Rectal smooth muscle tissue (tissue), 1 donor: Measurements from ENCODE around the gene CXXC4.

Experiments used
- H3K27ac ChIP-seq: one replicate; pipeline ENCODE4 v1.7.0; 2013; ENCODE audit warnings: low read depth, low read length, inconsistent platforms
- H3K27me3 ChIP-seq: one replicate; pipeline ENCODE4 v1.7.0; 2013; ENCODE audit warnings: low read length; ENCODE audit not compliant: control insufficient read depth, insufficient read depth
- H3K36me3 ChIP-seq: one replicate; pipeline ENCODE4 v1.7.0; 2013; ENCODE audit warnings: low read length; ENCODE audit not compliant: control insufficient read depth, insufficient read depth
- H3K4me1 ChIP-seq: one replicate; pipeline ENCODE4 v1.7.0; 2013; ENCODE audit warnings: low read length; ENCODE audit not compliant: control insufficient read depth, insufficient read depth
- H3K4me3 ChIP-seq: one replicate; pipeline ENCODE4 v1.7.0; 2013; ENCODE audit warnings: low read length
- H3K9ac ChIP-seq: one replicate; pipeline ENCODE4 v1.7.0; 2013; ENCODE audit warnings: low read length

CXXC4 gene

DNA sequence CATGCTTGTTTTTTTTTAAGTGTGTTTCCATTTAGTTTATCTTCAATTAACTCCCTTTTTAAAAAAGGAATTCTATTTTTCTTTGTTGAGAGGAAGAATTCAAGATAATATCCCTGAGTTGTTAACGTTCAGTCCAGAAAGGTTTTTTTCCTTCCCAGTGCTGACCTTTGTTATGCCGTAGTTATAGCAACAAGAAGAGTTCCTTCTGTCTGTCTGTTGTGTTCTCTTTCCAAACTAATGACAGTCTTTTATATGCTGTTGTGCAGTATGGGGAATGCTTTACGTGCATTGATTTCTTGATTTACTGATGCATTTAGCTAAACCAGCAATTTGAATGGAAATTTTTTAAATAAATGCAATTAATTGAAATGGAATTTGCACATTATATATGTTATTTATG lies 6.6 kb upstream of the CXXC4 start:
- no peaks in the 10 kb centered on the region for H3K27me3 ChIP-seq
- H3K27ac ChIP-seq, result no peak overlapping the region
- no peak overlapping the region for H3K9ac ChIP-seq
- no peaks in the 10 kb centered on the region for H3K4me1 ChIP-seq
- no peaks in the 10 kb centered on the region for H3K36me3 ChIP-seq
- H3K4me3 ChIP-seq, result no peak overlapping the region

DNA sequence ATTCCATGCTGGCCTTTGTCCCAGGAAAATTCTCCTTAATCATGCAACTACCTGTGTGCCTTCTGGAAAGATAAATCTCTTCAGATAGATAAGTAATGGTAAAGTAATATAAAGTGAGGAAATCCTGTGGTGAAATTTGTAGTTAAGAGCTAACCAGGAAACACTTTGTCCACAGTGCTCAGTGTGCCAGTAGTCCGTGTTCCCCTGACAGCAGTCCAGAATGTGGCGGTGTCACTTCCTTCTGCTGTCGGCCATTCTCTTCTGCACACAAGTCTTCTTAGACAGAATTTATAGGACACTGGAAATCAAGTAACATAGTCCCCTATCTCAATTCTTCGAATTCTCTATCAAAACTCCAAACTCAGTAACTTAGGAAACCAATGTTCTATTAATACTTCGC lies 5.7 kb upstream of the CXXC4 start:
- Histone ChIP-seq H3K27ac (no peak overlapping the region), H3K4me3 (no peak overlapping the region), H3K4me1 (no peaks in the 10 kb centered on the region), H3K9ac (no peak overlapping the region), H3K27me3 (no peaks in the 10 kb centered on the region), H3K36me3 (no peaks in the 10 kb centered on the region)

- Histone ChIP-seq H3K36me3 (no peaks in the 10 kb centered on the region), H3K4me3 (peak overlapping the region; percentile 80), H3K27me3 (peaks cover 3% of the 10 kb centered on the region), H3K4me1 (peaks cover 4% of the 10 kb centered on the region), H3K9ac (no peak overlapping the region), H3K27ac (peak overlapping the region; percentile 78)
Measured at GRCh38 chr4:104494185-104494584, 509 bp downstream of the CXXC4 start.

DNA sequence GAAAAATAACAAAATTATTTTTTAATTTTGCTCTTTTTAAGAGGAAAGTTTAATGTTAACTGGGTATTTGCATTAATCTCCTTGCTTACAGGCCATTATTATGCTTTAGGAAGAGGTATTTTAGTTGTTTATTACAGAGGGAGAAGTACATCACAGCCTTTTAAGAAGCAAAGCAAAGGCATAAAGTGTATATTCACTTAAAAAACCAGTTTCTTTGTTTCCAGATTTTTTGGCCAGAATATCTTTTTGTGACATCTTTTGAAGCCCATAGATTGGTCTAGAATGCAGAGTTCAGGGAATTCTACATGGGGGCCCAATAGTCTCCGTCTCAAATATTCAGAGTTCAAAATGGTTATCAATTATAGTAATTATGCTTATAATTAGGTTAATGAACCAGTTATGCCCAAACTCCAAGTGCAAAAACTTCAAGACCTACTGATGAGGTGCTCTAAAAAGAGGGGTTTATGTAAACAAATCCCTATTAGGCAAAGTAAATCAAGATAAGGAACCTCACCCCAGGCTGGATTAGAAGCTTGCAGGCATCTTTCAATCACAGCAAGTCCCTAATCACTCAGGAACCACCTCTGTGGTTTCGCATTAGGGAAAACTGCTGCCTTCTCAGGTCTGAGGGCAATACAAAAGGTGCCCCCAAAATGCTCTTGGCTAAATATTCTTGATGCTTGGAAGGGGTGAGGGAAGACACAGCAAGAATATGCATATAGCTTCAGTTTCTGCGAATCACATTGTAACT lies 1.4 kb downstream of the CXXC4 start:
- H3K4me1 ChIP-seq, result peaks cover 4% of the 10 kb centered on the region
- peaks cover 3% of the 10 kb centered on the region for H3K27me3 ChIP-seq
- H3K9ac ChIP-seq, result no peak overlapping the region
- no peaks in the 10 kb centered on the region for H3K36me3 ChIP-seq
- H3K27ac ChIP-seq, result peak overlapping the region; percentile 16
- no peak overlapping the region for H3K4me3 ChIP-seq

DNA sequence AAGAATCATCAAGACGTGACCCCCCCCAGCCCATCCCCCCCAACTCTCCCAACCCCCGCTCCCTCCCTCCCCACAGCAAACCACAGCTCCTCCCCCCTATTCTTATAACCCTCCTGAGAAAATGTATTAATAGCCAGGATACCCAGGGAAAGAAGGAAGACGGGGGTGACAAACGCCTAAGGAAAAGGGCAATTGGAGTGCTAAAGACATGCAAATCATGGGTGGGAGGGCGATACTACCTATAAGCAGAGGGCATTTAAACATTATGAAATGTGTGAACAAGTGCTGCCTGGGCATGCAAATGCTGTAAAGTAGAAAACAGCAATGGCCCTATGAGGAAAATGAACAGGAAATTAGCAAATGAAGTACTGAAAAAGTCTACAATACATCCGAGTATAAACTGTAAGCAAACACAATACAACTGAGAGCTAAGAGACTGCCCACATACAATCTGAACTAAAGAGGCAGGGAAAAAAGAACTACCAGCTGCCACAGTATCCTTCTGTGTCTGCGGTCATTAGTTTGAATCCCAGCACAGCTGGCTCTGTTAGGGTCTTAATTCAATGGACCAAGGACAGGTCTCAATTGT lies 2.4 kb downstream of the CXXC4 start:
- Histone ChIP-seq H3K27me3 (peaks cover 3% of the 10 kb centered on the region), H3K4me1 (peaks cover 4% of the 10 kb centered on the region), H3K27ac (peak overlapping the region; percentile 56), H3K9ac (no peak overlapping the region), H3K4me3 (peak overlapping the region; percentile 85), H3K36me3 (no peaks in the 10 kb centered on the region)

DNA sequence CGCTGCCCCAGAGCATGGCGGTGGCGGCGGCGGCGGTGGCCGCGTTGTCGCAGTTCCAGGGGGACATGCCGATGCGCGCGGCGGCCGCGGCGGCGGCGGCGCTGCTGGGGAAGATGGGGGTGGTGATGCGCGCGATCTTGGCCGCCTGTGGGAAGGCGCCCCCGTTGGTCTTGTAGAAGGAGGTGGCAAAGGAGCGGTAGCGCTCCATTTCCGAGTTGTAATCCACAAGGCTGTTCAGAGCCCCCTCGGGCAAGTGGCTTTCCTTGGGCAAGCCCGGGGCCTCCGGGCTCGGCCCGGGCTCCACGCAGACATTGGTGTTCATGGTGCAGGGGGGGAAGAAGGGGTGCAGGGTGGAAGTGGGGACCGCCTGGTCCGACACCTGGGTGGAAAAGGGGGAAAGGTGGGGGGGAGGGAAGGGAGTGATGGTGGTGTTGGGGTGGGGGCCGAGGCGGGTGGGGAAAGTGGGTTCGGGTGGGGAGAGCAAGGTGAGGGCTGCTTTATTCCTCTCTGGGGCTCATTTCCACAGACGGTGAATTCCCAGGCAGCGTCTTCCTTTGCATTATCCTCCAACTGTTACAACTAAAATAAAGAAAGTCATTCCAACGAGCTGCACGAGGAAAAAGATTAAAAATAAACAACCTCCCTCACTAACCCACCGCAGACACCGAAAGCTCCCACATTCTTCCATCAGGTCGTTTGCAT lies 3.1 kb downstream of the CXXC4 start:
- Histone ChIP-seq H3K27ac (peak overlapping the region; percentile 77), H3K9ac (peak overlapping the region; percentile 34)

DNA sequence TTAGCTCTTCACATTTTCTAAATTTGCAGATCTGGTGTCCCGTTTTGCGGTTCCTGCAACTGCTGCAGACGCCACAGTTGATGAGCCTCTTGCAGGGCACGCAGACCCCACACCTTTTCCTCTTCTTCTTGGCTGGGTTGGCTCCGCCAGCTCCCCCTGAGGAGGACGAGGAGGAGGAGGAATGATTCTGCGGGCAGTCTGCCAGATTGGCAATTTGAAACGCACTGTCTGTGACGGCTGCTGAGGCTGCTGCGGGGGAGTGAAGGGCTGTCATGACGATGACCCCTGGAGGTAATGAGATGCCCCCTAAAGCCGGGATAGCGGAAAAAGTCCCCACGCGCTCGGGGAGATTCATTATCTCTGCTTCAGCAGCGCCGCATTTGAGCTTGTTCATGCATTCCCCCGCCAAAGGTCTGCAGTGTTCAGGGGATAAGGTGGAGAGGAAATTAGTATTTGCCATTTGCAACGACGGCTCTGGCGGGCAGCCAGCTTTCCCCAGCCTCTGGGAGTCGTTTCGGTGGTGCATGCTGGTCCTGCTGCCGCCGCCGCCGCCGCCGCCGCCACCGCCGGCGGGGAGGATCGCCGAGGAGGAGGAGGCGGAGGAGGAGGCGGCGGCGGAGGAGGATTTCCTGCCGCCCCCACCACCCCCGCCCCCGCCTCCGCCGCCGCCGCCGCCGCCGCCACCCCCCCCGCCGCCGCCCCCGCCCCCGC lies 3.8 kb downstream of the CXXC4 start:
- no peaks in the 10 kb centered on the region for H3K36me3 ChIP-seq
- peaks cover 4% of the 10 kb centered on the region for H3K4me1 ChIP-seq
- peak overlapping the region; percentile 92 for H3K4me3 ChIP-seq
- H3K9ac ChIP-seq, result peak overlapping the region; percentile 46
- H3K27me3 ChIP-seq, result peaks cover 3% of the 10 kb centered on the region
- H3K27ac ChIP-seq, result peak overlapping the region; percentile 81

More for the DNA sequence above, 3.1 kb downstream of the CXXC4 start:
- peaks cover 3% of the 10 kb centered on the region for H3K27me3 ChIP-seq
- peak overlapping the region; percentile 85 for H3K4me3 ChIP-seq
- peaks cover 4% of the 10 kb centered on the region for H3K4me1 ChIP-seq
- H3K36me3 ChIP-seq, result no peaks in the 10 kb centered on the region

- H3K4me3 ChIP-seq, result peak overlapping the region; percentile 92
- H3K4me1 ChIP-seq, result peaks cover 4% of the 10 kb centered on the region
- no peak overlapping the region for H3K9ac ChIP-seq
- H3K27ac ChIP-seq, result peak overlapping the region; percentile 81
- peaks cover 3% of the 10 kb centered on the region for H3K27me3 ChIP-seq
- no peaks in the 10 kb centered on the region for H3K36me3 ChIP-seq
Measured at GRCh38 chr4:104490096-104490769, 4.5 kb downstream of the CXXC4 start.

GRCh38 chr4:104489731-104490095 lies 5.0 kb downstream of the CXXC4 start:
- peaks cover 4% of the 10 kb centered on the region for H3K4me1 ChIP-seq
- H3K9ac ChIP-seq, result no peak overlapping the region
- H3K36me3 ChIP-seq, result no peaks in the 10 kb centered on the region
- H3K4me3 ChIP-seq, result no peak overlapping the region
- H3K27ac ChIP-seq, result peak overlapping the region; percentile 81
- H3K27me3 ChIP-seq, result peaks cover 3% of the 10 kb centered on the region

DNA sequence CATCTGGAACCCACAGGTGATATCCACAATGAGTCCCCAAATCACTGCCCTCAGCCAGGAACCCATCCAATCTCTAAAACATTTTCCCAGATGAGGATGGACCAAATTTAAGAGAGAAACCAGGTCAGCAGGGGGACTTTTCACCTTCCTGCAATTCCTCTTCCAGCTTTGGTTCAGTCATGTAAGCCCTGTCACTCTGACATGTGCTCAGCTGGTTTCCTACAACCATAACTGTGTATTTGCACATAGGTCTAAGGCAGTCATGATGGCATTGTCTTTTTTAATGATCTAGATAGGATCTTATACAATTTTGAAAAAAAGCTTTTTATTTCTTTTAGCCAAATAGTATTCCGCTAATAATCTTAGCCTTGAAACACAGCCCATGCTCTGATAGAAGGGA lies 6.5 kb downstream of the CXXC4 start:
- Histone ChIP-seq H3K27me3 (peaks cover 3% of the 10 kb centered on the region), H3K9ac (no peak overlapping the region), H3K27ac (no peak overlapping the region), H3K36me3 (no peaks in the 10 kb centered on the region), H3K4me1 (peaks cover 2% of the 10 kb centered on the region), H3K4me3 (no peak overlapping the region)

DNA sequence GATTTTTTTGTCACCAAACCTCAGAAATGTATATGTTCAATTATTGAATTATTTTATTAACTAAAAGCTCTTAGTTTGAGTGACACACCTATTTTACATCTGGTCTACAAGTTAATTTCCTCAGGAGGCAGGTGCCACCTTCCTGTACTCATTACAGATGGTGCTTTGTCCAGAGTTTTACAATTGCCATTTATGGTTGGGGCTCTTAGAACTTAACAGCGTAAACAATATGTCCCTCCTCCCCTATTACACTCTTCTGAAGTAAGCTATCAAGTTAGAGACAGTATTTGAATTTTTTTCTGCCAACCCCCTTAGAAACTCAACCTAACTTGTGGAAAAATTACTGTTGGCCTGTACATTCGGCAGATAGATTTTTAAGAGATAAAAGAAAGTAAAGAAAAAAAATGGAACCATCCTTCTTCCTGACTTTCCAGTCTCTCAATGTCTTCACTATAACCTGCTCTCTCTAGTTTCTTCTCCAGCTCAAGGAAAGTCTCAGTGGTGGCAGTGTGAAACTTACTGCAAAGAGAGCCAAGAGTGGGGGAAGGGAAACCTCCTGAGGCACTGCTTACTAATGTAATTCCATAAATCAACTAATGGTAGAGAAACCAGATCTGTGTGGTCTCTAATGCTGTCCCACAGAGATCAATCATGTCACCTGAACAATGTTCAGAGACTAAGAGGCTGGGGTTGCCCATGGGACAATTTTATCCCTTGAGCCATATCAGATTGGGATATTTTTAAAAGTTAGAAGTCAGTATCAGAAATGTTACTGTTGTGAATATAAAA lies 7.8 kb downstream of the CXXC4 start:
- Histone ChIP-seq H3K9ac (no peak overlapping the region), H3K4me3 (no peak overlapping the region), H3K27me3 (peaks cover 3% of the 10 kb centered on the region), H3K4me1 (peaks cover 2% of the 10 kb centered on the region), H3K27ac (no peak overlapping the region), H3K36me3 (no peaks in the 10 kb centered on the region)
